RWPE1 (cell line): ENCODE data around the gene CD7.

Source experiments
- CTCF ChIA-PET: fragments of 350-600 bp; sonication (Branson Sonifier 250); formaldehyde crosslinking; extraction: SDS; loops from one replicate; lab custom pipeline; 2021; lab: Yijun Ruan, JAX
- POLR2A ChIA-PET: fragments of 400-600 bp; formaldehyde crosslinking; extraction: SDS; loops from one replicate; lab custom pipeline; 2020; ENCODE audit warnings: antibody characterized with exemption; ENCODE audit not compliant: low non-redundant PET; lab: Yijun Ruan, JAX
- DNase-seq: peaks from one replicate; pipeline ENCODE4 v3.0.0; 2012; ENCODE audit warnings: low spot score
- H3K27ac ChIP-seq: fragments of 450-650 bp; 2 replicates; pipeline ENCODE4 v1.5.1; 2017
- TF ChIP-seq, protein P1 (sequence below): fragments of 450-650 bp; conservative IDR thresholded peaks from 2 replicates; pipeline ENCODE4 v1.5.1; 2017; ENCODE audit warnings: low read depth, mild to moderate bottlenecking

Gene CD7

DNA sequence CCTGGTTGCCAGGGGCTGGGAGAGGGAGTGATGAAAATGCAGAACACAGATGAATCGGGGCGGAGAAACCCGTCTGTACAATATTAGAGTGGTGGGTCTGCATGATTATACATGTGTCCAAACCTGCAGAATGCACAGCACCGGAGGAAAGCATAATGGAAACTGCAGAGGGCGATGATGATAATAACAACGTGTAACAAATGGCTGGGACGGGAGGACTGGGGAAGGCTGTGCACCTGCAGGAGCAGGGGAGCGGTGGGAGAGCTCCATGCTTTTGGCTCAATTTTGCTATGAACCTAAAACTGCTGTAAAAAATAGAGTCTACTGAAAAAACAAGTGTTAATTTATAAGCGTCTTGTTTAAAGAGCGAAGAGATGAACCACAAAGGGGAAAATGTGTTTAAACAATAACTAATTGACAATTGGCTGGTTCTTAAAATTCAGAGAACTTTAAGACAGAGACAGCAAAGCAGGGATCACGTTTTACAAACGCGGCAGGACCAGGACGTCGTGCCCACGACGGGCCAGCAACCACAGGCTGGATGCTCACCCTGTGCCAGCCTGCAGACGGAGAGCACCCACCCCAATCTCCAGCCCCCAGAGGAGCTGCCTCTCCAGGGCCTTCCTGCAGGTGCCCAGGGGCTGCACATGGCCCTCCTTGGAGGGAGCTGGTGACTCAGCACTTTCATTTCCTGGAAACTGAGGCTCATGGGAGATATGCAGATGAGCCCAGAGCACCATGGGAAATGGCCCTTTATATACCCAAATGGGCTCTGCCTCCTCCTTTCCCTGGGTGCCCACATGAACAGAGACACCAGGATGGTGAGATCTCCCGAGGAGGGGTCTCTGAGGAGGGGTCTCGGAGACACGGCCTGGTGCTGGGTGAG lies 41.3 kb upstream of the CD7 start, which contains the start of gene TEX19:
TSS of gene TEX19 (plus strand) at position 783 of the 886 bp plus-strand sequence. CDS start 2,904 bp downstream, outside the sequence.
- TF ChIP-seq, protein P1, sequence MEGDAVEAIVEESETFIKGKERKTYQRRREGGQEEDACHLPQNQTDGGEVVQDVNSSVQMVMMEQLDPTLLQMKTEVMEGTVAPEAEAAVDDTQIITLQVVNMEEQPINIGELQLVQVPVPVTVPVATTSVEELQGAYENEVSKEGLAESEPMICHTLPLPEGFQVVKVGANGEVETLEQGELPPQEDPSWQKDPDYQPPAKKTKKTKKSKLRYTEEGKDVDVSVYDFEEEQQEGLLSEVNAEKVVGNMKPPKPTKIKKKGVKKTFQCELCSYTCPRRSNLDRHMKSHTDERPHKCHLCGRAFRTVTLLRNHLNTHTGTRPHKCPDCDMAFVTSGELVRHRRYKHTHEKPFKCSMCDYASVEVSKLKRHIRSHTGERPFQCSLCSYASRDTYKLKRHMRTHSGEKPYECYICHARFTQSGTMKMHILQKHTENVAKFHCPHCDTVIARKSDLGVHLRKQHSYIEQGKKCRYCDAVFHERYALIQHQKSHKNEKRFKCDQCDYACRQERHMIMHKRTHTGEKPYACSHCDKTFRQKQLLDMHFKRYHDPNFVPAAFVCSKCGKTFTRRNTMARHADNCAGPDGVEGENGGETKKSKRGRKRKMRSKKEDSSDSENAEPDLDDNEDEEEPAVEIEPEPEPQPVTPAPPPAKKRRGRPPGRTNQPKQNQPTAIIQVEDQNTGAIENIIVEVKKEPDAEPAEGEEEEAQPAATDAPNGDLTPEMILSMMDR = no peak
- ChIA-PET CTCF (interaction anchor here (0.7 to 0.9 kb wide), 2 partner anchors 178 to 455 kb away, joined by 3 read pairs; no protein-coding TSS in a partner anchor), POLR2A (no interaction called here)
- DNase-seq = no peak
- no peak within 1 kb of the TSS for H3K27ac ChIP-seq

DNA sequence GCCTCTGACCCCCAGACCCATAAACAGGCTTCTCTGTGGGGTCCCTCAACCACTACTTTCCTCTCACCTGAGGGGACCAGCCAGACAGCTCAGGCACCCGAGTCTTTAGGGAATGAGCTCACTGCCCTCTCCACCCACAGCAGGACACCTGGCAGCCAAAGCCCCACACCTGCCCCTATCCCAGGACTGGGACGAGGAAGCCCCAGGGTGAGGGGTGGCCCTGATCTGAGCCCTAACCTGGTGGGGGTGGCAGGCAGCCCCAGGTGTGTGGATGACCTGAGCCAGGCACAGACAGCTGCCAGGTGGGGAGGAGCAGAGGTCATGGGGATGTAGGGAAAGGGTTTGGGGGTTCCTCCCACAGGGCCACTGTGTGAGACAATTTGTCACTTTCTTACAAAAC lies 40.0 kb upstream of the CD7 start:
- TF ChIP-seq, protein P1 = no peak
- ChIA-PET CTCF (interaction anchor here (0.6 to 0.9 kb wide), 2 partner anchors 12 to 179 kb away, joined by 3 read pairs; no protein-coding TSS in a partner anchor), POLR2A (no interaction called here)
- H3K27ac ChIP-seq = no peak overlapping the region
- no peak for DNase-seq

DNA sequence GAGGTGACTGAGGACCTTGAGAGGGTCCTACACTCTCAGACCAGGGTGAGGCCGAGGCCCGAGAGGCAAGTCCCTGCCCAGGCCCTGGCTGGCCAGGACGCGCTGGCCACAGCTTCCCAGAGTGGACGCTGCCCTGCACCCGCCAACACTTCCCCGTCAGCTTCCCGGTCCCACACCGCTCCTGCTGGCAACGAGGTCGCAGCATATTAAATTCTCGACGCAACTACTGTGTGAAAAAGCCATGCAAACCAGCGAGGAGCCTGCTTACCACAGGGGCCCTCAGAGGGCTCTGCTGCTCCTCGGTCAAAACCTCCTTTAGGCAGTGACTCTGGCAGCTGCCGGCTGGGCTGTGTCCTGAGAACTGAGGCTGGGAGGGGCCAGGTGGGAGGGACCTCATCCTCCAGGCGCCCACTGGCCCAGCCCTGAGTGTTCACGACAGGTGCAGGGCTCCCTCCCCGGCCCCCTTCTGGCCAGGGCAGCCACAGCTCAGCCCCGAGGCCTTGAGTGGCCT lies 39.5 kb upstream of the CD7 start:
- ChIA-PET POLR2A (interaction anchor here (0.6 kb wide), 1 partner anchor 23 kb away, joined by 3 read pairs; the partner anchor contains the start of gene SECTM1), CTCF (interaction anchor here (0.8 to 1.5 kb wide), 2 partner anchors 57 to 409 kb away, joined by 3 read pairs; no protein-coding TSS in a partner anchor)
- TF ChIP-seq, protein P1 = no peak
- peak overlapping the region; percentile 67 for H3K27ac ChIP-seq
- no peak for DNase-seq

DNA sequence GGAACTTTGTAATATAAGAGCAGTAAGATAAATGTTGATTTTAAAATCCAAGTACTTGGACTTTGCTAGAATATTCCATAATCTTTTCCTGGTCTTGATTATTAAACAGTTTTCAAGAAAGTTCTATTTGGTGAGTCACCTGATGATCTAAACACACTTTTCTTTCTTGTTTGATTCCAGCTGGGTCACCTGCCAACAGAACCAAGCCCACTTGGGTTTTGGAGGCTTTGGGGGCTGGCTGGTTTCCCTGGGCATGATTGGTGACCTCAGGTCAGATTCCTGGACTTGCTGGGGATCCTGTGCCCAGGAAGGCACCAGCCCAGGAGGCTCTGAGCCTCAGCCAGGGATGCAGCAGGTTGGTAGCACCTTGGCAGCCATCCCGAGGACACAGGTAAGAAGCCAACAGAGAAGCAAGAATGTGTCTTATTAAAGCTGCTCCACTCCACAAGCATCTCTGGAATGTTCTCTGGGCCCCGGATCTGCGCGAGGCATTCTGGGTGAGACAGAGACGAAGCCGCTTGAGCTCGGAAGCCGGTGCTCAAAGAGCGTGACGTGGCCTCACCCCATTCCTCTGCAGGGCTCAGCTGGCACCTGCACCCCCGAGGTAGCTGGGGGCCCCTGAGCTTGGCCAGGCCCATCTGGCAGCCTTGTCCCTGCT lies 38.5 kb upstream of the CD7 start:
- peak; percentile 83 for DNase-seq
- ChIA-PET CTCF (interaction anchor here (0.6 to 1.5 kb wide), 3 partner anchors 15 to 410 kb away, joined by 3 to 5 read pairs (median 3); no protein-coding TSS in a partner anchor), POLR2A (interaction anchor here (0.6 kb wide), 1 partner anchor 22 kb away, joined by 3 read pairs; the partner anchor contains the start of gene SECTM1)
- TF ChIP-seq, protein P1 = no peak
- H3K27ac ChIP-seq = peak overlapping the region; percentile 67

DNA sequence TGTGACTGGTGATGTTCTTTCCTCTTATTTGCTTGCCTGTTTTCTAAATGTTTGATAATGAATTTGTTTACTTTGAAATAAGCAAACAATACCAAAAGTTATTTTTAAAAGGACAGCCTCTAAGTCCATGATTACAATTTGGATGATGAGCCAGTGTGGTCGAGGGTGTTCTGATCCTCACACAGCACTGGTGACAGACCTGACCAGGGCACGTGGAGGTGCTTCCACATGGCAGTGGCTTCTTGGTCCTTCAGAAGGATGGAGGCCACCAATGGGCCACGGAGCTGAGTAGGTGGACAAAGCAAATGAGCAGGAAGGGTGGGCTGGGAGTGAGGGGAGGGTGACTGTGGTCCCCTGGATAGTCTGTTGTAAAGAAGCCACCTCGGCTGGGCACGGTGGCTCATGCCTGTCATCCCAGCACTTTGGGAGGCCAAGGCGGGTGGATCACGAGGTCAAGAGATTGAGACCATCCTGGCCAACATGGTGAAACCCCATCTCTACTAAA lies 37.4 kb upstream of the CD7 start:
- H3K27ac ChIP-seq = peak overlapping the region; percentile 67
- TF ChIP-seq, protein P1 = no peak
- no peak for DNase-seq
- CTCF ChIA-PET = no interaction called here
- POLR2A ChIA-PET = no interaction called here
